ENCODE data around the gene ADNP.
A peak's percentile ranks its signal among the peaks of the same experiment; 100 is the strongest.

ADNP gene

DNA sequence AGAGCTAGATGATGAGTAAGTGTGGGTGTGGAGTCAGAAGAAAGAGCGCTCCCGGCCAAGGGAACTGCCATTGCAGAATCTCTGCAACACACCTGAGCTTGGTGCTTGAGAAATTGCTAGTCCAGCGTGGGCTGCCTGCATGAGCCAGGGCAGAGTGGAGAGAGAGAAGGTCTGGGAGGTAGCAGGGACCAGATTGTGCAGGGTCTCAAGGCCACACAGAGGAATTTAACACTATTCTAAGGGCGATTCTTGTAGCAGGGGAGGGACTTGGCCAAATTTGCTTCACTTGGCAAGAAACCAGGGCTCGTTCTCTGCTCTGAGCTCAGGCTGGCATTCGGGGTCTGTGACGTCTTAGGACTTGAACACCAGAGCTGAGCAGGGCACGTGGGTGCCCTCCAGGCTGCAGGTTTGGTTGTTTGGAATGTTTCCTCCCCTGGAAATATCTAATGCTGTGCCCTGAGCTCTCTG lies 82.9 kb downstream of the ADNP start:
- DNase-seq (ENCODE audit: low read depth): peak; percentile 15

GRCh38 chr20:50845566-50846215 lies 85.5 kb downstream of the ADNP start:
- no peak for DNase-seq (ENCODE audit: low read depth)

- DNase-seq (ENCODE audit: low read depth): peak; percentile 38
Measured at GRCh38 chr20:50844430-50845100, 86.7 kb downstream of the ADNP start.

DNA sequence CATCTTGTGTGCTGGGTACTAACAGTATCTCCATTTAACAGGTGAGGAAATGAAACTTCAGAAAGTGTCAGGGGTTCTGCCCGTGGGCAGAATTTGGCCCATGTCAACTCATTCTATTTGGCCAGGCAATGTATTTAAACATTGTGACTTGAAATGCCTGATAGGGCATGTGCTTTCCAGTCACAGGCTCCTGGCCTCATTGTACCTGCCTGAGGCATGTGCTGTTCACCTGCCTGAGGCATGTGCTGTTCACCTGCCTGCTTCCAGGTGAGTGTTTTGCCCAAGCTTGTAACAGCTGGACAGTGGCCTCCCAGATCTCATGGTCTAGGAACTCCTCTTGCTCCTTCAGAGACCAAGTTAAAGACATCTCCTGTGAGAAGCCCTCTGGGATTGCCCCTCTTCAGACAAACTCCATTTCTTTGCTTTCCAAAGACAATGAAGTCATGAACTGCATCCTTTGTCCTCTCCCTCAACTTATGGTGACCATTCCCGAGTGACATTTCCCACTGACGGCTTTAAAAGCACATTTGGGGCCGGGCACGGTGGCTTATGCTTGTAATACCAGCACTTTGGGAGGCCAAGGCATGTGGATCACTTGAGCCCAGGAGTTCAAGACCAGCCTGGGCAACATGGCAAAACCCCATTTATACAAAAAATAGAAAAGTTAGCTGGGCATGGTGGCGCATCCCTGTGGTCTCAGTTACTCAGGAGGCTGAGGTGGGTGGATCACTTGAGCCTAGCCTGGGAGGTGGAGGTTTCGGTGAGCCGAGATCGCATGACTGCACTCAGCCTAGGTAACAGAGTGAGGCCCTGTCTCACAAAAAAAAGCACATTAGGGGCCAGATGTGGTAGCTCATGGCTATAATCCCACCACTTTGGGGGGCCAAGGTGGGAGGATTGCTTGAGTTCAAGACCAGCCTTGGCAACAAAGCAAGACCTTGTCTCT lies 87.6 kb downstream of the ADNP start:
- DNase-seq (ENCODE audit: low read depth): no peak

DNA sequence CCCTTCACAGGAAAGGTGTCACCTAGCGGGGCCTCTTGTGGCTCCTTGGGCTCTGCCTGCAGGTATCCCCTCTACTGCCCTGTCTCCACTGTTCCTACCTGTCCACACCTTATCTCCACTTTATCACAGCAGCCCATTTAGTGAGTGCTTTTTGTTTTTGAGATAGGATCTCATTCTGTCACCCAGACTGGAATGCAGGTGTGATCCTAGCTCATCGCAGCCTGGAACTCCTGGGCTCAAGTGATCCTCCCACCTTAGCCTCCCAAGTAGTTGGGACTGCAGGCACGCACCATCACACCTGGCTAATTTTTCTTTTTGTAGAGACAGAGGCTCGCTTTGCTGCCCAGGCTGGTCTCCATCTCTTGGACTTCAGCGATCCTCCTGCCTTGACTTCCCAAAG lies 88.4 kb downstream of the ADNP start:
- DNase-seq (ENCODE audit: low read depth): no peak
